Measurements from ENCODE around the gene PPP1R9B.

The PPP1R9B gene

DNA sequence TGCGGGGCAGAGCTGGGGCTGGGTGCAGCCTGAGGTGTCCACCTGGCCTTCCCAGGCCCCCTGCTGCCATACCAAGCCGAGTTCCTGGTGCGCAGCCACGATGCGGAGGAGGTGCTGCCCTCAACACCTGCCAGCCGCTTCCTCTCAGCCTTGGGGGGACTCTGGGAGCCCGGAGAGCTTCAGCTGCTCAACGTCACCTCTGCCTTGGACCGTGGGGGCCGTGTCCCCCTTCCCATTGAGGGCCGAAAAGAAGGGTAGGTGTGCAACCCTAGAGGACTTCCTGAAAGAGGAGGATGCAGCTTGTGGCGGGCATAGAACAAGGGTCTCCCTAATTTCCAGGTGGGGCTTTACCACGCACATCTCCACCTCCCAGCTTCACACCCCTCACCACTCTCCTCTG, 17.8 kb upstream of the PPP1R9B start:
- TF ChIP-seq, protein P1, sequence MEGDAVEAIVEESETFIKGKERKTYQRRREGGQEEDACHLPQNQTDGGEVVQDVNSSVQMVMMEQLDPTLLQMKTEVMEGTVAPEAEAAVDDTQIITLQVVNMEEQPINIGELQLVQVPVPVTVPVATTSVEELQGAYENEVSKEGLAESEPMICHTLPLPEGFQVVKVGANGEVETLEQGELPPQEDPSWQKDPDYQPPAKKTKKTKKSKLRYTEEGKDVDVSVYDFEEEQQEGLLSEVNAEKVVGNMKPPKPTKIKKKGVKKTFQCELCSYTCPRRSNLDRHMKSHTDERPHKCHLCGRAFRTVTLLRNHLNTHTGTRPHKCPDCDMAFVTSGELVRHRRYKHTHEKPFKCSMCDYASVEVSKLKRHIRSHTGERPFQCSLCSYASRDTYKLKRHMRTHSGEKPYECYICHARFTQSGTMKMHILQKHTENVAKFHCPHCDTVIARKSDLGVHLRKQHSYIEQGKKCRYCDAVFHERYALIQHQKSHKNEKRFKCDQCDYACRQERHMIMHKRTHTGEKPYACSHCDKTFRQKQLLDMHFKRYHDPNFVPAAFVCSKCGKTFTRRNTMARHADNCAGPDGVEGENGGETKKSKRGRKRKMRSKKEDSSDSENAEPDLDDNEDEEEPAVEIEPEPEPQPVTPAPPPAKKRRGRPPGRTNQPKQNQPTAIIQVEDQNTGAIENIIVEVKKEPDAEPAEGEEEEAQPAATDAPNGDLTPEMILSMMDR (IDR thresholded peaks at IDR 0.05; ENCODE audit: low read depth, low read length) = no peak
- no peak for DNase-seq (ENCODE audit: low read depth in 2 of 2)
- no peak overlapping the region for H3K4me3 ChIP-seq (replicated peaks in 1 of 2; ENCODE audit: low read depth in 2 of 2, low read length in 2 of 2)

DNA sequence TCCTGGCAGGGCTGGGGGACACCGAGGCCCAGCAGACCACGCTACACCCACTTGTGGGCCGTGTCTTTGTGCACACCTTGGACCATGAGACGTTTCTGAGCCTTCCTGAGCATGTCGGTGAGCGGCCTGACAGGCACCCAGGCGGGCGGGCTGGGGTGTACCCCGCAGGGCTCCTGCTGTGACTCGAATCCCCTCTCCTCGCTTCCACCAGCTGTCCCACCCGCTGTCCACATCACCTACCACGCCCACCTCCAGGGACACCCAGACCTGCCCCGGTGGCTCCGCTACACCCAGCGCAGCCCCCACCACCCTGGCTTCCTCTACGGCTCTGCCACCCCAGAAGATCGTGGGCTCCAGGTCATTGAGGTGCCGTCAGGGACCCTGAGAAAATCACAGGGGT, 16.9 kb upstream of the PPP1R9B start:
- DNase-seq (ENCODE audit: low read depth in 2 of 2) = no peak
- TF ChIP-seq, protein P1 (IDR thresholded peaks at IDR 0.05; ENCODE audit: low read depth, low read length) = no peak
- no peak overlapping the region for H3K4me3 ChIP-seq (replicated peaks in 1 of 2; ENCODE audit: low read depth in 2 of 2, low read length in 2 of 2)

DNA sequence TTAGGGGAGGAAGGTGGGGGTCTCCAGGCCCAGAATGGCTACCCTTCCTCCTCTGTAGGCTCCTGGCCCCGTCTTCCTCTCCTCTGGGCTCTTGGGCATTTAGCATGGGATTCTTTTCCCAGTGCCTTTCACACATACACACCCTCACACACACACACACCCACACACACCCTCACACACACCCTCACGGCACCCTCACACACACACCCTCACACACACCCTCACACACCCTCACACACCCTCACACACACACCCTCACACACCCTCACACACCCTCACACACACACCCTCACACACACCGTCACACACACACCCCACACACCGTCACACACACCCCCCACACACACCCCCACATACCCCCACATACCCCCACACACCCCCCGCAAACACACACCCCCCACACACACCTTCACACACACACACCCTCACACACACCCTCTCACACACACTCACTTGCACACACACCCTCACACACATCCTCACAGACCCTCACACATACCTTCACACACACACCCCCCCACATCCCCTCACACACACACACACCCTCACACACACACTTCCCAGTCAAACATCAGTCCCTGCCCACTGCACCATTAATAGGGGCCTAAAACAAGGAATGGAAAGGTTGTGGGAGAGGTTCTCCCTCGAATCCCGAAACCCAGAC, 16.2 kb upstream of the PPP1R9B start:
- TF ChIP-seq, protein P1 (IDR thresholded peaks at IDR 0.05; ENCODE audit: low read depth, low read length) = no peak
- DNase-seq (ENCODE audit: low read depth in 2 of 2) = no peak

DNA sequence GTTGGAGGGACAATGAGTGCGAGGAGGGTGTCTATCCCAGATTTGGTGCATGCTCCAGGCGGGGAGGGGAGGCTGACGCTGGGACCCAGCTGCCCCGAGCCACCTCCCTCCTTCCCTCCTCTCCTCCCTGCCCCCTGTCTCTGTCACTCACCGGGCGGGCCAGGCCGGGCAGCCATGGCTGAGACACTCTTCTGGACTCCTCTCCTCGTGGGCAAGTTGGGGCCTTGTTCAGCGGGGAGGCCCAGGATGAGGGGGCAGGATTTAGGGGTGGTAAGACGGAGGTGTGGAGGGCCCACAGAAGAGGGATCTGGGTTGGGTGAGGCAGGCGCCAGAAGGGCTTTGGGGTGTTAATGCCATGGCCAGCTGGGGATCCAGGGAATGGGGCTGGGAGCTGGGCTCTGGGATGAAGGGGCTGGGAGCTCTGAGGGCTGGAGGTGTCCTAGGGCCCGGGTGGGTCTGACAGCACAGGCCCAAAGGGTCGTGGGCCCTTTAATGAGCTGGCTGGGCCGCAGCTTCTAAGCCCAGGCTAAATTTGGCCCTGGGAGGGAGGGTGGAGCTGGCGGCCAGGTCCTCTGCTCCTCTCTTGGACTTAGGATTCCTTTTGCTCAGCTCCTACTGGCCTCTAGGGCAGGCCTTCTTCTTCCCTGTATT, 15.5 kb upstream of the PPP1R9B start, which contains the start of gene SGCA:
Gene SGCA (plus strand): TSS at position 139 of the 651 bp plus-strand sequence. CDS start 36 bp downstream, at position 175.
- no peak within 1 kb of the TSS for H3K4me3 ChIP-seq (replicated peaks in 1 of 2; ENCODE audit: low read depth in 2 of 2, low read length in 2 of 2)
- no peak for DNase-seq (ENCODE audit: low read depth in 2 of 2)

More for the DNA sequence above, 16.2 kb upstream of the PPP1R9B start:
- H3K4me3 ChIP-seq (replicated peaks in 1 of 2; ENCODE audit: low read depth in 2 of 2, low read length in 2 of 2) = no peak overlapping the region

DNA sequence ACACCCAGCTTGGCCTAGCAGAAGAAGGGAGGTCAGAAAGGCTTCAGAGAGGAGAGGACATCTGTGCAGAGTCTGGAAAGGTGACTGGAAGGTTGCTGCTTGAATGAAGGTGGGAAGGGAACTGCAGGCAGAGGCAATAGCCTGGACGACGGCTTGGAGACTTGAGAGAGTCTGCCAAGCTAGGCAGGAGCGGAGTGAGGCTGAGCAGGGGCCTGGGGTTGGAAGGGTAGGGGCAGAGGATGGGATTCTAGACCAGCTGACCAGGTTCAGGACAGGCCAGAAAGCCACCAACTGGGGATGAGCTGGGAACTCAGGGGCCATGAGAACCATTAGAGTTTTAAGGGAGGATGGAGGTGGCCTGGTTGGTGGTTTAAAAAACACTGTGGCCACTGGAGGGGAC, 15.0 kb upstream of the PPP1R9B start:
- TF ChIP-seq, protein P1 (IDR thresholded peaks at IDR 0.05; ENCODE audit: low read depth, low read length) = no peak

More for the DNA sequence above, 15.5 kb upstream of the PPP1R9B start, which contains the start of gene SGCA:
- TF ChIP-seq, protein P1 (IDR thresholded peaks at IDR 0.05; ENCODE audit: low read depth, low read length) = no peak

DNA sequence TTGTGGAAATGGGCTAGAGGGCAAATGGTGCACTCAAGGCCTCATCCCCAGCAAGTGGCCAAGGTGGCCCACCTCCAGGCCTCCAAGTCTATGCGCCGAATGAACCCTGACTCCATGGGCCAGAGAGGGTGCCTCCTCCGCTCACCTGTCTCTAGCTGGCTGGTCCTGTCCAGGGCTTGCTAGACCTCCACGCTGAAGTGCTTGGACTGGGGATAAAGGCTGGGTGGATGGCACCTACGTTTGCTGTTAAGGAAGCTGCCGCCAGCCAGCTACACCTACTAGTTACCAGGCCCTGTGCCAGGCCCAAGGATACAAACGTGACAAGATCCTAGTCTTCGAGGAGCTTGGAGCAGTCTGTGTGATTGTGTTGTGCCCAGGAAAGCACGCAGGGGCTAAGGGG, 14.6 kb upstream of the PPP1R9B start:
- H3K4me3 ChIP-seq (replicated peaks in 1 of 2; ENCODE audit: low read depth in 2 of 2, low read length in 2 of 2) = no peak overlapping the region
- TF ChIP-seq, protein P1 (IDR thresholded peaks at IDR 0.05; ENCODE audit: low read depth, low read length) = no peak
- DNase-seq (ENCODE audit: low read depth in 2 of 2) = no peak

More for the DNA sequence above, 15.0 kb upstream of the PPP1R9B start:
- no peak overlapping the region for H3K4me3 ChIP-seq (replicated peaks in 1 of 2; ENCODE audit: low read depth in 2 of 2, low read length in 2 of 2)
- no peak for DNase-seq (ENCODE audit: low read depth in 2 of 2)
